Activated CD4-positive, alpha-beta T cell treated with anti-CD3 and anti-CD28 coated beads for 48 hours (primary cell): ENCODE data around the gene SINHCAF.

Experiments used
- DNase-seq: peaks from one replicate; pipeline ENCODE4 v3.0.0-alpha.2; 2020

Gene SINHCAF

GRCh38 chr12:31231611-31232360 lies 94.2 kb downstream of the SINHCAF start:
- DNase-seq: no peak
